ENCODE measurements around the gene KLK14. TPM values are rescaled to one million over a fixed set of nuclear protein-coding genes. Genes with fewer than 3 reads are reported as not detected.
A peak's percentile ranks its signal among the peaks of the same experiment; 100 is the strongest.

The KLK14 gene
- total RNA-seq, 1 donor from 2014 or later: 1.2 TPM

GRCh38 chr19:51121257-51121656 is 38.6 kb upstream of the KLK14 start:
- no peaks in the 10 kb centered on the region for H3K36me3 Mint-ChIP-seq (ENCODE audit: low read depth)
- H3K27ac Mint-ChIP-seq: no peak overlapping the region
- H3K4me3 Mint-ChIP-seq: no peak overlapping the region
- no peaks in the 10 kb centered on the region for H3K9me3 Mint-ChIP-seq
- intact Hi-C loops (cut with micrococcal nuclease): no loop called here
- H3K4me1 Mint-ChIP-seq (ENCODE audit: low read depth): peaks cover 48% of the 10 kb centered on the region
- H3K27me3 Mint-ChIP-seq (ENCODE audit: insufficient read depth): peaks cover 7% of the 10 kb centered on the region
- no peak for DNase-seq (ENCODE audit: low spot score)

GRCh38 chr19:51120160-51120559 is 37.5 kb upstream of the KLK14 start:
- intact Hi-C loops (cut with micrococcal nuclease): no loop called here
- H3K36me3 Mint-ChIP-seq (ENCODE audit: low read depth): no peaks in the 10 kb centered on the region
- no peak overlapping the region for H3K27ac Mint-ChIP-seq
- H3K4me3 Mint-ChIP-seq: no peak overlapping the region
- H3K27me3 Mint-ChIP-seq (ENCODE audit: insufficient read depth): peaks cover 9% of the 10 kb centered on the region
- DNase-seq (ENCODE audit: low spot score): no peak
- no peaks in the 10 kb centered on the region for H3K9me3 Mint-ChIP-seq
- H3K4me1 Mint-ChIP-seq (ENCODE audit: low read depth): peaks cover 53% of the 10 kb centered on the region

- Mint-ChIP-seq H3K36me3 (ENCODE audit: low read depth) (no peaks in the 10 kb centered on the region), H3K4me1 (ENCODE audit: low read depth) (peaks cover 48% of the 10 kb centered on the region), H3K27me3 (ENCODE audit: insufficient read depth) (peaks cover 9% of the 10 kb centered on the region), H3K4me3 (no peak overlapping the region), H3K9me3 (no peaks in the 10 kb centered on the region), H3K27ac (no peak overlapping the region)
- DNase-seq (ENCODE audit: low spot score): no peak
- intact Hi-C loops (cut with micrococcal nuclease): no loop called here
Observed at GRCh38 chr19:51119611-51120010, 36.9 kb upstream of the KLK14 start.

- intact Hi-C loops (cut with micrococcal nuclease): no loop called here
- no peaks in the 10 kb centered on the region for H3K36me3 Mint-ChIP-seq (ENCODE audit: low read depth)
- no peaks in the 10 kb centered on the region for H3K9me3 Mint-ChIP-seq
- DNase-seq (ENCODE audit: low spot score): no peak
- peaks cover 44% of the 10 kb centered on the region for H3K4me1 Mint-ChIP-seq (ENCODE audit: low read depth)
- no peak overlapping the region for H3K27ac Mint-ChIP-seq
- no peak overlapping the region for H3K4me3 Mint-ChIP-seq
- peaks cover 9% of the 10 kb centered on the region for H3K27me3 Mint-ChIP-seq (ENCODE audit: insufficient read depth)
Observed at GRCh38 chr19:51119101-51119500, 36.4 kb upstream of the KLK14 start.

DNA sequence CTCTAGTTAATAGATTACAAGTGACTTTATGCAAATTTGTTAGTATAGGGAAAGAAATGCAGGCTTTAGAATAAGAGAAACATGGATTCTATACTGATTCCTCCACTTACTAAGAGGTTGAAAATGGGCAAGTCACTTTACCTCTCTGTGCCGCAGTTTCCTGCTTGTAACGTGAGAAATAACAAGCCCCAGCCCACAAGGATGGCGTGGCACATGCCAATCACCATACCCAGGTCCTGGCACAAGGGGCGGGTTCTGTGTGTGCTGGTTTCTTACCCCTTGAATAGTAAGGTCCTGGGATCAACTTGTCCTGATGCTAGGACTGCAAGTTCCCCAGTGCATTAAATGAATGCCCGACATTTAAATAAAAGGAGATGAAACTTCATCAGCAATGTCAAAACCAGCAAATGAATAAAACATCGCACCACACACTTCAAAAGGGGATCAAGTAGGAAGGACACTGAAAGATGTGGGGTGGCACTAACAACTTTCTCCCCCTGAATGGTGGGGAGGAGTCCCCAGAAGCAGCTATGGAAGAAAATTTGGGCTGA is 34.1 kb upstream of the KLK14 start:
- no peak overlapping the region for H3K27ac Mint-ChIP-seq
- H3K4me3 Mint-ChIP-seq: no peak overlapping the region
- no peaks in the 10 kb centered on the region for H3K9me3 Mint-ChIP-seq
- H3K36me3 Mint-ChIP-seq (ENCODE audit: low read depth): no peaks in the 10 kb centered on the region
- H3K4me1 Mint-ChIP-seq (ENCODE audit: low read depth): peaks cover 21% of the 10 kb centered on the region
- DNase-seq (ENCODE audit: low spot score): no peak
- peaks cover 6% of the 10 kb centered on the region for H3K27me3 Mint-ChIP-seq (ENCODE audit: insufficient read depth)
- intact Hi-C loops (cut with micrococcal nuclease): no loop called here

- H3K27ac Mint-ChIP-seq: peak overlapping the region; percentile 77
- peak; percentile 23 for DNase-seq (ENCODE audit: low spot score)
- peak overlapping the region; percentile 4 for H3K4me3 Mint-ChIP-seq
- peaks cover 6% of the 10 kb centered on the region for H3K27me3 Mint-ChIP-seq (ENCODE audit: insufficient read depth)
- intact Hi-C loops (cut with micrococcal nuclease): loop anchor here (1.0 to 2.0 kb wide), 6 partner anchors 9 to 327 kb away; no protein-coding TSS in a partner anchor
- H3K4me1 Mint-ChIP-seq (ENCODE audit: low read depth): peaks cover 12% of the 10 kb centered on the region
- no peaks in the 10 kb centered on the region for H3K9me3 Mint-ChIP-seq
- no peaks in the 10 kb centered on the region for H3K36me3 Mint-ChIP-seq (ENCODE audit: low read depth)
Observed at GRCh38 chr19:51114087-51114729, 31.5 kb upstream of the KLK14 start.

DNA sequence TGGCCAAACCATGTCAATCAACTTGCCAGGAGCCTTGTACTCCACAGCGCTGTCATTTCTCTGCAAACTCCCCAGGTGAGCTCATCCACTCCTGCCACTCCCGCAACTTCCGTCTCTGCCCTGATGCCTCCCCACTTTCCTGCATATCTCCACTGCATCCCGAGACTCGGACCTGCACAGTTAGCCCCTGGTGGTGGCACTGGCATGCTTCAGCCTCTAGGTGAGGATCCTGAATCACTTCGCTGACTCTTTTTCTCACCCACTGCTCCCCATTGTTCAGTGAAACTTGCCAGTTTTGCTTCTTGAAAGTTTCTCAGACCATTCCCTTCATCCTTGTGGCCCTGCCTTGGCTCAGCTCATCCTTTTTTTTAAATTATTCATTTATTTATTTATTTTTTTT is 28.9 kb upstream of the KLK14 start:
- intact Hi-C loops (cut with micrococcal nuclease): no loop called here
- DNase-seq (ENCODE audit: low spot score): no peak
- Mint-ChIP-seq H3K27ac (no peak overlapping the region), H3K4me3 (no peak overlapping the region), H3K36me3 (ENCODE audit: low read depth) (peaks cover 4% of the 10 kb centered on the region), H3K9me3 (no peaks in the 10 kb centered on the region), H3K4me1 (ENCODE audit: low read depth) (peaks cover 20% of the 10 kb centered on the region), H3K27me3 (ENCODE audit: insufficient read depth) (peaks cover 3% of the 10 kb centered on the region)

DNA sequence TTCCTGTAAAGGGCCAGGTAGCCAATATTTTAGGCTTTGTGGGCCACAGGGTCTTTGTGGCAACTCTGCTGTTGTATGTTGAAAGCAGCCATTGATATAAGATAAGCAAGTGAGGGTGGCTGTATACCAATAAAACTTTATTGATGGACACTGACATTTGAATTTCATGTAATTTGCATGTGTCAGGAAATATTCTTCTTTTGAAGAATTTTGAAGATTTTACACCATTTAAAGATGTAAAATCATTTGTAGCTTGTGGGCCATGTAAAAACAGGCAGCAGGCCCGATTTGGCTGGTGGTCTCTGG is 27.9 kb upstream of the KLK14 start:
- H3K27me3 Mint-ChIP-seq (ENCODE audit: insufficient read depth): no peaks in the 10 kb centered on the region
- no peak for DNase-seq (ENCODE audit: low spot score)
- H3K4me3 Mint-ChIP-seq: no peak overlapping the region
- intact Hi-C loops (cut with micrococcal nuclease): no loop called here
- H3K27ac Mint-ChIP-seq: no peak overlapping the region
- peaks cover 18% of the 10 kb centered on the region for H3K4me1 Mint-ChIP-seq (ENCODE audit: low read depth)
- no peaks in the 10 kb centered on the region for H3K9me3 Mint-ChIP-seq
- H3K36me3 Mint-ChIP-seq (ENCODE audit: low read depth): peaks cover 4% of the 10 kb centered on the region

DNA sequence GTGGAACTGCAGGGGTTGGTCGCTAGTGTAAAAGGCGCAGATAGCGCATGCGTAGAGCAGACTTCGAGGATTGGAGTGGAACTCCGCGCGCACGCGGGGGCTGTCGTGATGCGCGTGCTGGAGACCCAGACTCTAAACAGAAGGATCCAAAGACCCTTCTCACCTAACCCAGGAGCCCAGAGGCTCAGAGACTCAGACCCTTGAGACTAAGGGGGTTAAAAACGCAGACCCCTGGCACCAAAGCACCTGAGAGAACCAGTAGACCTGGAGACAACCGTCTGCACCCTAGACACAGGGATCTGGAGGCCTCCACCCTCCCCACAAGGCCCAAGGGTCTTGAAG is 26.1 kb upstream of the KLK14 start:
- H3K27ac Mint-ChIP-seq: peak overlapping the region; percentile 96
- no peaks in the 10 kb centered on the region for H3K9me3 Mint-ChIP-seq
- peaks cover 24% of the 10 kb centered on the region for H3K4me1 Mint-ChIP-seq (ENCODE audit: low read depth)
- no peaks in the 10 kb centered on the region for H3K27me3 Mint-ChIP-seq (ENCODE audit: insufficient read depth)
- H3K4me3 Mint-ChIP-seq: peak overlapping the region; percentile 92
- intact Hi-C loops (cut with micrococcal nuclease): loop anchor here (1.0 to 5.0 kb wide), 11 partner anchors 11 to 1083 kb away; partner anchors contain the start of genes JOSD2, VRK3 and ZNF175
- peaks cover 7% of the 10 kb centered on the region for H3K36me3 Mint-ChIP-seq (ENCODE audit: low read depth)
- DNase-seq (ENCODE audit: low spot score): no peak

- DNase-seq (ENCODE audit: low spot score): peak; percentile 98
- Mint-ChIP-seq H3K36me3 (ENCODE audit: low read depth) (peaks cover 11% of the 10 kb centered on the region), H3K9me3 (no peaks in the 10 kb centered on the region), H3K4me1 (ENCODE audit: low read depth) (peaks cover 24% of the 10 kb centered on the region), H3K27me3 (ENCODE audit: insufficient read depth) (no peaks in the 10 kb centered on the region), H3K4me3 (peak within 1 kb of the TSS; percentile 92), H3K27ac (peak within 1 kb of the TSS; percentile 96)
- intact Hi-C loops (cut with micrococcal nuclease): loop anchor here (1.0 to 5.0 kb wide), 11 partner anchors 11 to 1083 kb away; partner anchors contain the start of genes JOSD2, VRK3 and ZNF175
Observed at GRCh38 chr19:51108066-51108804, 25.5 kb upstream of the KLK14 start, which contains the start of gene CTU1. Gene CTU1 (minus strand): TSS chr19:51108409. CDS start chr19:51104569, 3,840 bp downstream.

DNA sequence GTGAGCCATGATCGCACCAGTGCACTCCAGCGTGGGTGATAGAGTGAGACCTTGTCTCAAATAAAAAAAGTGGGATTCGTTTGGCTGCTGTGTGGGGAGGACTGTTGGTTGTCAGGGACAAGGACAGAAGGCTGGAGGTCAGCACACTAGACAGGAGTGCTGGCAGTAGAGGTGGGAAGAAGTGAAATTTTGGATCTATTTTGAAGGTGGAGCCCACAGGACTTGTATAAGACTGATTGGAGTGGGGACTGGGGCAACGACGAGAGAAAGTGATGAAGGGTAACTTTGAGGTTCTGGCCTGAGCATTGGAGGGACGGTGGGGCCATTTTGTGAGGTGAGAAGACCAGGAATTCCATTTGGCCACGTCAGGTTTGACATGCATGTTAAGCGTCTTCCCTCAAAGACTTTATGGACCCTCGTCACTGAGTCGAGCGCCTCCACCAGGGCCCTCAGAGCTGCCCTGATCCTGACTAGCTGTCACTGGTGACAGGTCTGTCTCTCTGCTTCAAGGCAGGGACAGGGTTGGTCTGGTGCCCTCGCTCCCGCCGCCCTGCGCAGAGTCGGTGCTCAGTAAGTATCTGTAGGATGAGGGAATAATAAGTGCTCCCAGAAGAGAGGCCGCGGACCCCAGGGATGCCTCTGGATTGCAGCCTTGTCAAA is 24.8 kb upstream of the KLK14 start:
- no peak for DNase-seq (ENCODE audit: low spot score)
- Mint-ChIP-seq H3K4me3 (peak overlapping the region; percentile 92), H3K27me3 (ENCODE audit: insufficient read depth) (no peaks in the 10 kb centered on the region), H3K4me1 (ENCODE audit: low read depth) (peaks cover 28% of the 10 kb centered on the region), H3K36me3 (ENCODE audit: low read depth) (peaks cover 18% of the 10 kb centered on the region), H3K9me3 (no peaks in the 10 kb centered on the region), H3K27ac (peak overlapping the region; percentile 96)
- intact Hi-C loops (cut with micrococcal nuclease): loop anchor here (1.0 to 5.0 kb wide), 11 partner anchors 10 to 1082 kb away; partner anchors contain the start of genes JOSD2, VRK3 and ZNF175

DNA sequence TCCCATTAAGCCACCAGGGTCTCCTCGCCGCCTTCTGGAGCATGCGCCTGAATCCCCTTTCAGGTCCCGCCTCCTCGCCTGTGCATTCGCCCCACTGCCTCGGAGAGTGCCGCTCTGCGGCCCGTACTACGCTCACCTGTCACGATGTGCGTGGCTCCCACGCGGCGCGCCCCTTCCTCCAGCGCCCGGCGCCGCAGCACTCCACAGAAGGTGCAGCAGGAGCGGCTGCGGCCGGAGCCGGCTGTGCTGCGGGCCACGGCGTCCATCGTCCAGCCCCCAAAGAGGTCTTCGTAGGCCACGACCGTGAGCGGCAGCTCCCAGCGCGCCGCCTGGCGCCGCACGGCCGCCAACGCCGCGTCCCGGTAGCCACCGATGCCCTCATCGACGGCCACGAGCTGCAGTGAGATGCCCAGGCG is 21.2 kb upstream of the KLK14 start:
- intact Hi-C loops (cut with micrococcal nuclease): no loop called here
- Mint-ChIP-seq H3K27me3 (ENCODE audit: insufficient read depth) (no peaks in the 10 kb centered on the region), H3K4me3 (no peak overlapping the region), H3K9me3 (no peaks in the 10 kb centered on the region), H3K27ac (no peak overlapping the region), H3K36me3 (ENCODE audit: low read depth) (peaks cover 27% of the 10 kb centered on the region), H3K4me1 (ENCODE audit: low read depth) (peaks cover 34% of the 10 kb centered on the region)
- no peak for DNase-seq (ENCODE audit: low spot score)

GRCh38 chr19:51102991-51103390 is 20.3 kb upstream of the KLK14 start:
- no peak for DNase-seq (ENCODE audit: low spot score)
- no peak overlapping the region for H3K27ac Mint-ChIP-seq
- H3K9me3 Mint-ChIP-seq: no peaks in the 10 kb centered on the region
- H3K27me3 Mint-ChIP-seq (ENCODE audit: insufficient read depth): no peaks in the 10 kb centered on the region
- H3K4me1 Mint-ChIP-seq (ENCODE audit: low read depth): peaks cover 34% of the 10 kb centered on the region
- no peak overlapping the region for H3K4me3 Mint-ChIP-seq
- intact Hi-C loops (cut with micrococcal nuclease): no loop called here
- peaks cover 27% of the 10 kb centered on the region for H3K36me3 Mint-ChIP-seq (ENCODE audit: low read depth)

Data from activated T-helper 1 cell treated with anti-CD3 and anti-CD28 coated beads, Interleukin-12 subunit alpha, Interleukin-12 subunit beta, Interleukin-2, Interleukin-4 antibody, amounts not matched to agents 30 ng/mL and 10 ng/mL and 1 ng/mL, durations not matched to agents 14 hours and 24 hours and 36 hours (primary cell).